Natural killer cell (primary cell): ENCODE measurements around the gene CREB3. TPM values are rescaled to one million over a fixed set of nuclear protein-coding genes. Genes with fewer than 3 reads are reported as not detected.

Experiments
- ATAC-seq, 3 donors: fragments of 150-1000 bp in 2 of 3; fragments of 200-7000 bp in 1 of 3; cut with Tn5 transposase; 1 replicate in 1 of 3; 2 replicates in 2 of 3; pipeline ENCODE4 v1.10.0; 2021; ENCODE audit warnings: mild to moderate bottlenecking in 2 of 3, moderate library complexity in 2 of 3
- DNase-seq, 2 donors: peaks; one replicate each; pipeline versions ENCODE4 v3.0.0 to v3.0.0-alpha.2; 2013 to 2021; ENCODE audit warnings: mixed read lengths in 1 of 2
- H3K27ac ChIP-seq: one replicate; pipeline ENCODE4 v1.5.1; 2013; ENCODE audit warnings: mild to moderate bottlenecking, low read length
- H3K27me3 ChIP-seq: one replicate; pipeline ENCODE4 v1.6.1; 2013; ENCODE audit warnings: low read length; ENCODE audit not compliant: control insufficient read depth, insufficient read depth
- H3K36me3 ChIP-seq: one replicate; pipeline ENCODE4 v1.6.1; 2013; ENCODE audit warnings: low read length; ENCODE audit not compliant: control insufficient read depth, insufficient read depth
- H3K4me1 ChIP-seq: one replicate; pipeline ENCODE4 v1.6.1; 2013; ENCODE audit warnings: low read length; ENCODE audit not compliant: control insufficient read depth, insufficient read depth
- H3K4me3 ChIP-seq: one replicate; pipeline ENCODE4 v1.5.1; 2013; ENCODE audit warnings: low read length
- H3K9me3 ChIP-seq: one replicate; pipeline ENCODE4 v1.6.1; 2013; ENCODE audit warnings: low read length; ENCODE audit not compliant: control insufficient read depth, insufficient read depth
- H3K27ac Mint-ChIP-seq, 2 donors: one replicate each; pipeline ENCODE4 v1.8.0; 2022; ENCODE audit warnings: mild to moderate bottlenecking in 2 of 2, mixed read lengths in 2 of 2, moderate library complexity in 1 of 2
- H3K27me3 Mint-ChIP-seq, 2 donors: one replicate each; pipeline ENCODE4 v1.8.0; 2022; ENCODE audit warnings: low read depth in 2 of 2, mixed read lengths in 2 of 2
- H3K36me3 Mint-ChIP-seq: one replicate; pipeline ENCODE4 v1.8.0; 2022; ENCODE audit warnings: mixed read lengths
- H3K4me1 Mint-ChIP-seq, 2 donors: one replicate each; pipeline ENCODE4 v1.8.0; 2022; ENCODE audit warnings: mixed read lengths in 2 of 2
- H3K4me3 Mint-ChIP-seq: one replicate; pipeline ENCODE4 v1.8.0; 2022; ENCODE audit warnings: mild to moderate bottlenecking, moderate library complexity, mixed read lengths
- H3K9me3 Mint-ChIP-seq, 2 donors: one replicate each; pipeline ENCODE4 v1.8.0; 2022; ENCODE audit warnings: mixed read lengths in 2 of 2
- WGBS: methylation state at CpG from one replicate; pipeline ENCODE4 v1.1.7; 2013; ENCODE audit warnings: missing lambda C conversion rate; ENCODE audit not compliant: insufficient coverage; 5-methylcytosine and 5-hydroxymethylcytosine counted together
- intact Hi-C: fragments of 100-400 bp; cut with micrococcal nuclease; formaldehyde crosslinking; loops from one replicate; pipeline ENCODE4 v1.14.2; 2022
- total RNA-seq, 4 donors: library from RNA; stranded (reverse); fragments of 120-200 nt in 1 of 4; gene quantifications; one replicate each; pipeline versions ENCODE4 v1.2.3 to v1.2.4, GENCODE V29; 2013 to 2022
- TF ChIP-seq, protein P1 (sequence below): fragments of 200-600 bp; IDR thresholded peaks from one replicate; pipeline ENCODE4 v1.8.0; 2022; ENCODE audit warnings: antibody characterized with exemption

Gene CREB3
- total RNA-seq, 3 donors from 2014 or later (not counting 1 experiment from before 2014, with no cell fraction given) = 15.7 to 19.7 (median 18.8) TPM

DNA sequence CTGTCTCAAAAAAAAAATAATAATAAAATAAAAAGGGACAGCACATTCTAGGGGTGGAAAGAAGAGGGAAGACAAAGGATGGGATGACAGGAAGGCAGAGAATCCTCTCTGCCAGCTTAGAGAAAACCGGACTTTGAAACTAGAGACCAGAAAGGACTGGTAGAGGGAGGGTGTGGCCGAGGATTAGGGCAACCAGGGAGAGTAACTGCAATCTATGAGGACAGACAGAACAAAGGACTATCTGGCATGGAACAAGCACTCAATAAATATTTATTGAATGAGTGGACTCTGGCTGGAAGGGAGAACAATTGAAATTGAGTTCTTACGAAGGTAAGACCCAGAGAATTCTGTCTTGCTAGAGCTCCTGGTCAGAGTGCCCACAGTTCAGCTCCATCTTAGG is 14.1 kb downstream of the CREB3 start:
- Histone ChIP-seq H3K4me1 (peaks cover 40% of the 10 kb centered on the region), H3K36me3 (peaks cover 29% of the 10 kb centered on the region), H3K27me3 (no peaks in the 10 kb centered on the region), H3K27ac (no peak overlapping the region), H3K9me3 (no peaks in the 10 kb centered on the region), H3K4me3 (no peak overlapping the region)
- peaks cover 61 to 65% of the 10 kb centered on the region in 2 donors for H3K4me1 Mint-ChIP-seq
- H3K4me3 Mint-ChIP-seq = peak overlapping the region; percentile 91
- intact Hi-C loops = loop anchor here (5.0 kb wide), 1 partner anchor 144 kb away; no protein-coding TSS in a partner anchor
- no peaks in the 10 kb centered on the region for H3K27me3 Mint-ChIP-seq
- peaks cover 9% of the 10 kb centered on the region for H3K36me3 Mint-ChIP-seq
- ATAC-seq (no peak), DNase-seq (no peak)
- H3K27ac Mint-ChIP-seq = peak overlapping the region in 1 of 2 donors; percentile 92
- TF ChIP-seq, protein P1, sequence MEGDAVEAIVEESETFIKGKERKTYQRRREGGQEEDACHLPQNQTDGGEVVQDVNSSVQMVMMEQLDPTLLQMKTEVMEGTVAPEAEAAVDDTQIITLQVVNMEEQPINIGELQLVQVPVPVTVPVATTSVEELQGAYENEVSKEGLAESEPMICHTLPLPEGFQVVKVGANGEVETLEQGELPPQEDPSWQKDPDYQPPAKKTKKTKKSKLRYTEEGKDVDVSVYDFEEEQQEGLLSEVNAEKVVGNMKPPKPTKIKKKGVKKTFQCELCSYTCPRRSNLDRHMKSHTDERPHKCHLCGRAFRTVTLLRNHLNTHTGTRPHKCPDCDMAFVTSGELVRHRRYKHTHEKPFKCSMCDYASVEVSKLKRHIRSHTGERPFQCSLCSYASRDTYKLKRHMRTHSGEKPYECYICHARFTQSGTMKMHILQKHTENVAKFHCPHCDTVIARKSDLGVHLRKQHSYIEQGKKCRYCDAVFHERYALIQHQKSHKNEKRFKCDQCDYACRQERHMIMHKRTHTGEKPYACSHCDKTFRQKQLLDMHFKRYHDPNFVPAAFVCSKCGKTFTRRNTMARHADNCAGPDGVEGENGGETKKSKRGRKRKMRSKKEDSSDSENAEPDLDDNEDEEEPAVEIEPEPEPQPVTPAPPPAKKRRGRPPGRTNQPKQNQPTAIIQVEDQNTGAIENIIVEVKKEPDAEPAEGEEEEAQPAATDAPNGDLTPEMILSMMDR = no peak
- no peaks in the 10 kb centered on the region for H3K9me3 Mint-ChIP-seq
- WGBS = 89% methylated on average over 3 of the region's 3 CpGs

GRCh38 chr9:35748242-35748857 is 15.9 kb downstream of the CREB3 start:
- peak overlapping the region; percentile 90 to 92 for H3K27ac Mint-ChIP-seq
- WGBS = under 1% methylated on average over 24 of the region's 24 CpGs
- Histone ChIP-seq H3K4me1 (peaks cover 34% of the 10 kb centered on the region), H3K9me3 (no peaks in the 10 kb centered on the region), H3K4me3 (peak overlapping the region; percentile 87), H3K36me3 (peaks cover 39% of the 10 kb centered on the region), H3K27ac (peak overlapping the region; percentile 63), H3K27me3 (no peaks in the 10 kb centered on the region)
- peaks cover 6% of the 10 kb centered on the region for H3K36me3 Mint-ChIP-seq
- peaks cover 44 to 55% of the 10 kb centered on the region in 2 donors for H3K4me1 Mint-ChIP-seq
- TF ChIP-seq, protein P1 = no peak
- no peaks in the 10 kb centered on the region for H3K27me3 Mint-ChIP-seq
- peak overlapping the region; percentile 91 for H3K4me3 Mint-ChIP-seq
- intact Hi-C loops = loop anchor here (5.0 kb wide), 1 partner anchor 146 kb away; no protein-coding TSS in a partner anchor
- H3K9me3 Mint-ChIP-seq = no peaks in the 10 kb centered on the region
- ATAC-seq (peak in 1 of 3 donors; percentile 22), DNase-seq (peak in 1 of 2 donors; percentile 42)

GRCh38 chr9:35748858-35749514 is 16.5 kb downstream of the CREB3 start, which contains the start of the genes GBA2 and RGP1:
Gene GBA2, minus strand, starts transcription at chr9:35749228. Its CDS starts 524 bp downstream, at chr9:35748704.
Gene RGP1, plus strand, starts transcription at chr9:35749287. Its CDS starts 469 bp downstream, at chr9:35749756.
- Mint-ChIP-seq H3K36me3 (no peaks in the 10 kb centered on the region), H3K4me3 (peak within 1 kb of the TSS; percentile 92), H3K27me3 (no peaks in the 10 kb centered on the region), H3K4me1 (peaks cover 40 to 50% of the 10 kb centered on the region in 2 donors), H3K27ac (peak within 1 kb of the TSS; percentile 90 to 92), H3K9me3 (no peaks in the 10 kb centered on the region)
- Histone ChIP-seq H3K27ac (peak within 1 kb of the TSS; percentile 79), H3K4me1 (peaks cover 34% of the 10 kb centered on the region), H3K36me3 (peaks cover 40% of the 10 kb centered on the region), H3K9me3 (no peaks in the 10 kb centered on the region), H3K27me3 (no peaks in the 10 kb centered on the region), H3K4me3 (peak within 1 kb of the TSS; percentile 87)
- intact Hi-C loops = loop anchor here (1.0 to 5.0 kb wide), 2 partner anchors 17 to 147 kb away; partner anchors contain the start of genes CREB3 and TLN1
- peak; percentile 82 to 88 (median 85) for ATAC-seq
- peak; percentile 67 to 70 for DNase-seq
- TF ChIP-seq, protein P1 = no peak
- under 1% methylated on average over 69 of the region's 69 CpGs for WGBS
